Common myeloid progenitor, CD34-positive (primary cell): Measurements from ENCODE around the gene NEK10.

Experiments used
- CTCF ChIA-PET: fragments of 350-600 bp; sonication (Branson Sonifier 250); formaldehyde crosslinking; loops from one replicate; lab custom pipeline; 2021; ENCODE audit warnings: antibody characterized with exemption; lab: Charles Lee
- POLR2A ChIA-PET: fragments of 350-600 bp; sonication (Branson Sonifier 250); formaldehyde crosslinking; loops from one replicate; lab custom pipeline; 2021; ENCODE audit warnings: antibody characterized with exemption; lab: Charles Lee
- DNase-seq, 3 donors: peaks; one replicate each; pipeline versions ENCODE4 v3.0.0 to v3.0.0-alpha.2; 2013
- H3K27ac ChIP-seq, 2 experiments: 1 replicate in 1 of 2; 2 replicates in 1 of 2; pipeline ENCODE4 v1.7.0; 2013; ENCODE audit warnings: inconsistent platforms in 2 of 2, low read length in 2 of 2, mild to moderate bottlenecking in 2 of 2, low read depth in 1 of 2, moderate library complexity in 1 of 2; ENCODE audit not compliant: severe bottlenecking in 2 of 2, insufficient read depth in 1 of 2, poor library complexity in 1 of 2
- H3K27me3 ChIP-seq, 5 experiments: replicated peaks in 2 of 5; 1 replicate in 3 of 5; 2 replicates in 2 of 5; pipeline versions ENCODE4 v1.6.1 to v1.7.0; 2013; ENCODE audit warnings: low read length in 4 of 5, mild to moderate bottlenecking in 2 of 5, moderate library complexity in 2 of 5, inconsistent platforms in 1 of 5; ENCODE audit not compliant: insufficient read depth in 5 of 5, control insufficient read depth in 4 of 5
- H3K36me3 ChIP-seq, 4 experiments: 1 replicate in 2 of 4; 2 replicates in 2 of 4; pipeline versions ENCODE4 v1.6.1 to v1.7.0; 2013; ENCODE audit warnings: low read length in 3 of 4, control low read depth in 1 of 4, mild to moderate bottlenecking in 1 of 4; ENCODE audit not compliant: control insufficient read depth in 4 of 4, insufficient read depth in 4 of 4
- H3K4me1 ChIP-seq, 4 experiments: 1 replicate in 3 of 4; 2 replicates in 1 of 4; pipeline versions ENCODE4 v1.6.1 to v1.7.1; 2013; ENCODE audit warnings: low read length in 3 of 4, mild to moderate bottlenecking in 3 of 4, control low read depth in 1 of 4, inconsistent platforms in 1 of 4, moderate library complexity in 1 of 4; ENCODE audit not compliant: control insufficient read depth in 4 of 4, insufficient read depth in 4 of 4; ENCODE audit errors: control extremely low read depth in 1 of 4
- H3K4me3 ChIP-seq, 7 experiments: 1 replicate in 4 of 7; 2 replicates in 3 of 7; pipeline versions ENCODE4 v1.5.1 to v1.7.0; 2013; ENCODE audit warnings: mild to moderate bottlenecking in 7 of 7, low read length in 6 of 7, moderate library complexity in 6 of 7, inconsistent platforms in 2 of 7, low read depth in 2 of 7, control low read depth in 1 of 7; ENCODE audit not compliant: insufficient read depth in 4 of 7, control insufficient read depth in 1 of 7; ENCODE audit errors: extremely low read depth in 1 of 7
- H3K9me3 ChIP-seq, 5 experiments: 1 replicate in 4 of 5; 2 replicates in 1 of 5; pipeline versions ENCODE4 v1.6.1 to v1.7.1; 2013; ENCODE audit warnings: low read length in 4 of 5, mild to moderate bottlenecking in 2 of 5, inconsistent platforms in 1 of 5, low read depth in 1 of 5, moderate library complexity in 1 of 5; ENCODE audit not compliant: control insufficient read depth in 4 of 5, insufficient read depth in 2 of 5; ENCODE audit errors: control extremely low read depth in 1 of 5
- WGBS: methylation state at CpG from one replicate; pipeline ENCODE4 v1.1.5; 2013; ENCODE audit not compliant: insufficient coverage; 5-methylcytosine and 5-hydroxymethylcytosine counted together

NEK10 gene

DNA sequence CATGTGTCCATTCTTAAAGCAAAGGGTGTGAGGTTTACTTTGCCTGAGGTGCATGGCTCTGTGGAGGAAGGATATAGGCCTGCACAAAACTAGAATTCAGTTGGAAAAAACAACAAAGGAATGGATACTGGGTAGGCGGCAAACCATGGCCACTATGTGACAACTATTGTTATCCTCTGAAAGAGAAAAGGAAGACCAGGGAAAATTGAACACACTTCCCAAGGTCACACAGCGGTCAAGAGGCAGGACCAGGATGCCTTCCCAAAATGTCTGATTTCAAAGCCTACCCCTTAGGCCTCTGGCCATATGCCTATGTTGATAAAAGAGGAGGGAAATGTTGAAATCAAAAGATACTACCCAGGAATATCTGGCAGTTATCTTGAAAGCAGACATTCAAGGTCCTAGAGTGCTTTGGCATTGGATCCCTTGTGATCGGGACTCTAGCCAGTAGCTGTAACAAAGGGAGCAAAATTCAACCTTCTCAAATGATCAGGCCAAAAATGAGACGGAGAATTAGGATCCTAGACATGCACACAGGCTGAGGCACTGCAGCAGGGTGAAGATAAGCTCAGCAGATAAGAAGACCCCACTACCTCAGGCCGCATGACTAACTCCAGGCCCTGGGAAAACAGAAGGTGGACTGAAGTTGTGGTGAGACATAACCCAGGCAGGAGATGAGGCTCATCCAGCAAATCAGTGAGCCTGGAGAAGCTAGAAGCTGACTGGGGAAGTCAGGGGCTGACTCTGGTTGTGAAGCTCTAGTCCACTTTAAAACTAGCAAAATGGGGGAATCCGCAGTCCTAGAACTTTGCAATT is 292.2 kb downstream of the NEK10 start:
- no peak for DNase-seq
- Histone ChIP-seq H3K4me1 (no peaks in the 10 kb centered on the region), H3K9me3 (no peaks in the 10 kb centered on the region), H3K27me3 (peaks cover 0 to 8% (median 2%) of the 10 kb centered on the region in 5 experiments), H3K27ac (no peak overlapping the region), H3K36me3 (no peaks in the 10 kb centered on the region), H3K4me3 (no peak overlapping the region)
- POLR2A ChIA-PET, result no interaction called here
- 90% methylated on average over 3 of the region's 6 CpGs for WGBS
- CTCF ChIA-PET, result no interaction called here

GRCh38 chr3:27074914-27075313 is 294.3 kb downstream of the NEK10 start:
- H3K4me1 ChIP-seq, result no peaks in the 10 kb centered on the region
- H3K36me3 ChIP-seq, result no peaks in the 10 kb centered on the region
- peaks cover 0 to 8% (median 0%) of the 10 kb centered on the region in 5 experiments for H3K27me3 ChIP-seq
- H3K27ac ChIP-seq, result no peak overlapping the region
- no peaks in the 10 kb centered on the region for H3K9me3 ChIP-seq
- ChIA-PET POLR2A (no interaction called here), CTCF (no interaction called here)
- WGBS, result 100% methylated on average over 3 of the region's 3 CpGs
- H3K4me3 ChIP-seq, result no peak overlapping the region
- no peak for DNase-seq

GRCh38 chr3:27073912-27074311 is 295.3 kb downstream of the NEK10 start:
- ChIA-PET POLR2A (interaction anchor here (0.6 kb wide), 1 partner anchor 299 kb away, joined by 3 read pairs; no protein-coding TSS in a partner anchor), CTCF (no interaction called here)
- H3K9me3 ChIP-seq, result no peaks in the 10 kb centered on the region
- H3K36me3 ChIP-seq, result no peaks in the 10 kb centered on the region
- H3K27ac ChIP-seq, result no peak overlapping the region
- H3K27me3 ChIP-seq, result peaks cover 0 to 8% (median 0%) of the 10 kb centered on the region in 5 experiments
- 83% methylated on average over 2 of the region's 3 CpGs for WGBS
- H3K4me3 ChIP-seq, result no peak overlapping the region
- H3K4me1 ChIP-seq, result no peaks in the 10 kb centered on the region
- no peak for DNase-seq

DNA sequence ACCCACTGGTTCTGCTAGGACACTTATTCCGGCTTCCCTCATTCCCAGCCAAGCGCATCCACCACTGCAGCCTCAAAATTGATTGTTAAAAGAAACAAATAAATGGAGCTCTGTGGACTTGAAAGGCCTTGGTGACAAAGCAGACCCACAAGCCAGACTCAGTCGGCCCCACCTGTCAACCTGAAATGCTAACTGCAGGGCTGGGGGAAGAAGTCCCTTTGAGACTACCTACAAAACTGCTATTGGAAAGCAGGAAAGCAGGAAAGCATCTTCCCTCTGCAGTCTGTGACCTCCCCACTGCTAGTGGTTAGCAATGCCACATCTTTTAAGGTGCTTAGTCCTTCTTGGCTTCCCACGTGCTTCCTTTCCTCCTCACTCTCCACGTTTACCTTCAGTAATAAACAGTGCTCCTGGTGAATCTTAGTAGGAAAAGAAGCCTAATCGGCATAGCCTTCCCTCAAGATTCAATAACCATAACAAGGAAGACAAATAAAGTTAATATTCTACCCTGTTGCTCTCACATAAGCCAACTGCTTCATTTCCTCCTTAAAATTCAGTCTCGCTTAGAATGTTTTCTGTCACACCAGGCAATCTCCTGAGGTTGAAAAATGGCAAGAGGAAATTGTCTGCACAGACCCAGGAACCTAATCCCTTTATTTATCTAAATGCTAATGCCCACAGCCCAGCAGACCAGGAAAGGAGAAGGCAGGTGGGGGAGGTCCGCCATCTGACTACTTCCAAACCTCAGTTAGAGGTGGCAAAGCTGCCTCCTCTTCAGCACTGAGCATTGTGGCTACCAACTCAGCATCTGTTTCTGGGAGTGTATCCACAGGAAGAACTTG is 296.2 kb downstream of the NEK10 start:
- H3K4me1 ChIP-seq, result no peaks in the 10 kb centered on the region
- no peak overlapping the region for H3K27ac ChIP-seq
- H3K9me3 ChIP-seq, result no peaks in the 10 kb centered on the region
- 47% methylated on average over 3 of the region's 8 CpGs for WGBS
- no peak for DNase-seq
- ChIA-PET POLR2A (no interaction called here), CTCF (no interaction called here)
- H3K36me3 ChIP-seq, result no peaks in the 10 kb centered on the region
- peaks cover 0 to 6% (median 0%) of the 10 kb centered on the region in 5 experiments for H3K27me3 ChIP-seq
- H3K4me3 ChIP-seq, result no peak overlapping the region

DNA sequence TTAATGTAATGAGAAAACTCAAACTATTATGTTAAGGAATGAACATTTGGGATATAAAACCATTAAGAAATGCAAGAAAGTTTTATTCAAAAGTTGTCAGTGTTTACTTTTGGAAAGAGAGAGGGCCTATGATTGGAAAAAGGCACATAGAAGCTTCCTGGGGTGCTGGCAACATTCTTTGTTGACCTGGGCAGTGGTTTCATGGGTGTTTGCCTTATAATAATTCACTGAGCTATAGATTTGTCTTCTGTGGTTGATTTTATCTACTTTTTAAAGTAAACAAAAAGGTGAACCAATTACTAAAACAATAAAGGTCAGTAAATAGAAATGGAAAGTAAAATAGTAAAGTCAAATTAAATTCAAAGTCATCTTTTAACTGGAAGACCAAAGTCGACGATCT is 308.8 kb downstream of the NEK10 start:
- no peak overlapping the region for H3K4me3 ChIP-seq
- POLR2A ChIA-PET, result no interaction called here
- no peaks in the 10 kb centered on the region for H3K36me3 ChIP-seq
- WGBS, result 100% methylated on average over 2 of the region's 2 CpGs
- peaks cover 0 to 4% (median 0%) of the 10 kb centered on the region in 5 experiments for H3K9me3 ChIP-seq
- H3K27ac ChIP-seq, result no peak overlapping the region
- no peak for DNase-seq
- no peaks in the 10 kb centered on the region for H3K4me1 ChIP-seq
- CTCF ChIA-PET, result no interaction called here
- peaks cover 0 to 2% (median 0%) of the 10 kb centered on the region in 5 experiments for H3K27me3 ChIP-seq
